Neural crest cell (in vitro differentiated cells): Measurements from ENCODE around the gene SPAG16. TPM values are rescaled to one million over a fixed set of nuclear protein-coding genes. Genes with fewer than 3 reads are reported as not detected.

Source experiments
- DNase-seq: peaks from one replicate; pipeline ENCODE4 v3.0.0; 2021; ENCODE audit warnings: low read depth, mixed read lengths, low spot score
- H3K27ac Mint-ChIP-seq: one replicate; pipeline ENCODE4 v1.8.0; 2021; ENCODE audit warnings: mild to moderate bottlenecking, mixed read lengths; ENCODE audit not compliant: unreplicated experiment
- H3K27me3 Mint-ChIP-seq: 2 replicates; pipeline ENCODE4 v1.8.0; 2021; ENCODE audit warnings: low read depth, mild to moderate bottlenecking, mixed read lengths
- H3K36me3 Mint-ChIP-seq: 2 replicates; pipeline ENCODE4 v1.8.0; 2021; ENCODE audit warnings: low read depth, mild to moderate bottlenecking, mixed read lengths
- H3K4me1 Mint-ChIP-seq: 2 replicates; pipeline ENCODE4 v1.8.0; 2021; ENCODE audit warnings: mixed read lengths
- H3K4me3 Mint-ChIP-seq: one replicate; pipeline ENCODE4 v1.8.0; 2021; ENCODE audit warnings: mild to moderate bottlenecking, mixed read lengths
- H3K9me3 Mint-ChIP-seq: 2 replicates; pipeline ENCODE4 v1.8.0; 2021; ENCODE audit warnings: mixed read lengths
- CTCF ChIP-seq: fragments of 200-600 bp; sonication (generic); conservative IDR thresholded peaks from 2 replicates; pipeline ENCODE4 v1.5.0; 2021; ENCODE audit warnings: antibody characterized with exemption, mild to moderate bottlenecking
- total RNA-seq: library from RNA; stranded (reverse); gene quantifications from 2 replicates; pipeline ENCODE4 v1.2.1, GENCODE V29; 2021

Gene SPAG16
- total RNA-seq, 1 donor from 2014 or later: 29.0 TPM

DNA sequence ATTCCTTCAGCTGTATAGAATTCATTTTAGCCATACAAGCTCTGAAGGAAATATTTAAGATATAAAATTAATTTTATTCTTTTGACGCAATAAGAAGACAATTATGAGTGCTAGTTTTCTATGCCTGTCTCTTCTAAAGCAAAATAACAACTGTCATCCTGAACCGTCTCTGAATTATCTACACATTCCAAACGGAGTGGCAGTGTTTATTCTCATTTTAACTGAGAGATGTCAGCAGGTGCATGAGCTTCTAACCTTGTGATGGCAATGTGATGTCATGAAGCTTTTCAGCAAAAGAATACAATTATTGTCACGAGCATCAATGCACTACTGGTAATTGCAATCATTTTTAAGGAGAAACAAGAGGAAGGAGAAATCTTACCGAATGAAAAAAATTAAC, 274.8 kb downstream of the SPAG16 start:
- Mint-ChIP-seq H3K9me3 (no peaks in the 10 kb centered on the region), H3K36me3 (no peaks in the 10 kb centered on the region), H3K27ac (no peak overlapping the region), H3K4me3 (no peak overlapping the region), H3K27me3 (no peaks in the 10 kb centered on the region), H3K4me1 (no peaks in the 10 kb centered on the region)
- no peak for DNase-seq
- TF ChIP-seq CTCF: no peak

- no peaks in the 10 kb centered on the region for H3K4me1 Mint-ChIP-seq
- TF ChIP-seq CTCF: no peak
- H3K27ac Mint-ChIP-seq: no peak overlapping the region
- H3K27me3 Mint-ChIP-seq: no peaks in the 10 kb centered on the region
- no peaks in the 10 kb centered on the region for H3K9me3 Mint-ChIP-seq
- no peak overlapping the region for H3K4me3 Mint-ChIP-seq
- no peaks in the 10 kb centered on the region for H3K36me3 Mint-ChIP-seq
- no peak for DNase-seq
These were observed 277.5 kb downstream of the SPAG16 start for GRCh38 chr2:213561759-213562158.

DNA sequence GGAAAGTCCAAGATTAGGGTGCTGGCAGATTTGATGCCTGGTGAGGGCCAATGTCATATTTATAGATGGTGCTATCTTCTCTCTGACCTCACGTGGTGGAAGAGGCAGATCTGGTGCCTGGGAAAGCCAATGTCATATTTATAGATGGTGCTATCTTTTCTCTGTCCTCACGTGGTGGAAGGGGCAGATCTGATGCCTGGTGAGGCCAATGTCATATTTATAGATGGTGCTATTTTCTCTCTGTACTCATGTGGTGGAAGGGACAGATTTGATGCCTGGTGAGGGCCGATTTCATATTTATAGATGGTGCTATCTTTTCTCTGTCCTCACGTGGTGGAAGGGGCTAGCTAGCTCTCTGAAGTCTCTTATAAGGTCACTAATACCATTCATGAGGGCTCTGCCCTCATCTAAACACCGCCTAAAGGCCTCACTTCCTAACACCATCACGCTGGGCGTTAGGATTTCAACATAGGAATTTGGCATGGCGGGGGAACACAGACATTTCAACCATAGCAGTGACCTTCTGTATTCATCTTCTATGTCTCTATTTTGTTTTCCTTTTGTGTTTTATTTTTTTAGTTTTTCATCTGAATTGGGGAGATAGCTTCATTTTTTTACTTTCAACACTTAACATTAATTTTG, 278.4 kb downstream of the SPAG16 start:
- Mint-ChIP-seq H3K4me1 (no peaks in the 10 kb centered on the region), H3K27ac (peak overlapping the region; percentile 51), H3K9me3 (no peaks in the 10 kb centered on the region), H3K4me3 (no peak overlapping the region), H3K36me3 (no peaks in the 10 kb centered on the region), H3K27me3 (no peaks in the 10 kb centered on the region)
- no peak for TF ChIP-seq CTCF
- DNase-seq: no peak

DNA sequence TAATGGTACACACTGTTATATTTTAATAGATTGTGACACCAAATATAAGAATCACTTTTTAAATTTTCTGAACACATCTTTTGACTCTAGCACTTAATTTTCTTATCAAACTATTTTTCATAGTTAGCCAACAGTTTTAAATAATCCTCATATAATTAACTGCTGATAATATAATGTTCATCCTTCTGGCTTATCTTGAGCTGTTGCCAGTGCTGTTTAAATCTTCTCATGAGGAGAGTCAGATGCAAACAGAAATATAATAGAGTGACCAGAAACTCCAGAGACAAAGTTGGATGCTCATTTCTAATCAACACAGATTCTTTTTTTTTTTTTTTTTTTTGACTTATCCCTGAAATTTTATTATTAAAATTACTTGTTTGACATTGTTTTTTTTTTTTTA, 282.6 kb downstream of the SPAG16 start:
- no peak for TF ChIP-seq CTCF
- DNase-seq: no peak
- Mint-ChIP-seq H3K27ac (no peak overlapping the region), H3K4me3 (no peak overlapping the region), H3K27me3 (no peaks in the 10 kb centered on the region), H3K4me1 (no peaks in the 10 kb centered on the region), H3K9me3 (no peaks in the 10 kb centered on the region), H3K36me3 (no peaks in the 10 kb centered on the region)

DNA sequence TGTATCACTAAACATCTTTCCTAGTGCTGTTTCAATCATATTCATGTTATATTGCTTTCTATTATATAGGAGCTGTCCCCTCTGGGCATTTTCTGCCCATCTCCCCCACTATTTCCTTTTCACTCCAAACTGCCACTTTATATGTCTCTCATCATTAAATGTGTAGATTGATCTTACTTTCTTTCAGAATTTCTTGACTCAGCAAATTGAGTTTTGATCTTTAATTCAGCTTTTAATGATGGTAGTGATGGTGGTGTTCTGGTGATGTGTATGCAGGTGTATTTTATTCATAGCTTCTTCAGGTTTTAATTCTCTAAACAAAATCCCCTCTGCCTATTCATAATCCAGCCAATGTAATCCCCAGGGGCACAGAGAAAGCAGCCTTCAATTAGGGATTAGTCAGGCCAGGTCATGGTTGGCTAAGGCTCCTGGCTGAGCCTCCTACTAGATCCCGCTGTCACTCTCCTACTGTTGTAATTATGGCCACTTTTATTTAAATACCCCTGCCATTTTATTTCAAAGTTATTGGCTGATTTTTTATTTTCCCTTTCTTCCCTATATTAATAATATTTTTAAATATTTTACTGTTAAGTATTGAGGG, 325.4 kb downstream of the SPAG16 start:
- no peak overlapping the region for H3K27ac Mint-ChIP-seq
- no peaks in the 10 kb centered on the region for H3K27me3 Mint-ChIP-seq
- no peaks in the 10 kb centered on the region for H3K9me3 Mint-ChIP-seq
- no peak overlapping the region for H3K4me3 Mint-ChIP-seq
- no peaks in the 10 kb centered on the region for H3K4me1 Mint-ChIP-seq
- DNase-seq: no peak
- TF ChIP-seq CTCF: no peak
- no peaks in the 10 kb centered on the region for H3K36me3 Mint-ChIP-seq
